Stimulated activated CD8-positive, alpha-beta memory T cell treated with anti-CD3 and anti-CD28 coated beads, Interleukin-7, amount 100 ng/mL, for 24 hours (primary cell): ENCODE data around the gene DAB2.
"Not testable (repeated sequence)": the region's sequence is repeated elsewhere in the genome, so short reads cannot be mapped to it uniquely, and the experiment has no call there.

Experiments used
- DNase-seq: peaks from one replicate; pipeline ENCODE4 v3.0.0-alpha.2; 2020; ENCODE audit warnings: low read depth

Gene DAB2

DNA sequence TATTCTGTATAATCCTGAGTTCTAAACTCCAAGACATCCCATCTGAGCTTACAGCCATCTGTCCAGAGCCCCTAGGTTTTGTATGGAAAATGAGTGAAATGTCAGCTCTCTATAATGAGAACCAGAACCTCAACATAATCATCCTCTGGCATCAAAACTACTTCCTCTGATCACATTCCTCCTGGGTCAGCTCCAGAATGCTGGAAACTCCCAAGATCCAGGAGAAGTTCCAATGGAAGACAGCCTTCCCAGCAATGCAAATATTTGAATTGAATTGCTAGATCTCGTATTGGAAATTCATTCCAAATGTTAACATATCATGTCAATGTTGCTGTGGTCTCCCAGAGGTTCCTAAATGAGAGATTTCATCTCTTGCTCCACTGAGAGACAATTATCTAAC lies 84.3 kb downstream of the DAB2 start:
- DNase-seq, result no peak

DNA sequence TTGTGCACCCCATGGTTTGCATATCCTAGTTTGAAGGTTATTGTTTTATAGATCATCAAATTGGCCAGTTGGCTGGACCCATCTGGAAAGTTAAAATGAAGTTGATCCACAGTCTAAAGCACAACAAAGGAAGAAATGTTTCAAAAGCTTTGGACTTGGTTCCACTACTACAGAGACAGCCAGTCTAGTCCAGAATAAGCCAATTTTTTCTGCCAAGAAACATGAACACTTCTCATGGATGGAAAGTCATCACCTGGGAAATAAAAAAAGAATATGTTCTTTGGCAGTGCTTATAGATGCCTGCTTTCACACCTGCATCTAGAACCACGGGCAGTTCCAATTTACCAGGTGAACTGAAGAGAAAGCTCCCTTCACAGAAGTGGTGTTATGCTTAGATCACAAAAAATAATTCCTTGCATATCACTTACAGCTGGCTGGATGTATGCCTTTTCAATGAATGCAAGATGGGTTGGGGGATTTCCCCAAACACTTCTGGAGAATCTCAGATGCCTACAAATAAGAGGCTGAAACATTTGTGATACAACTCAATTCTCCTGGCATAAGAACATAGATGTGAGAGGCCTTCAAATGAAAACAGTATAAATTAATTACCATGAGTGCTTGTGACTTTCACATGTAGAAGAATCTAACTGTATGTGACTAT lies 87.4 kb downstream of the DAB2 start:
- DNase-seq, result no peak

DNA sequence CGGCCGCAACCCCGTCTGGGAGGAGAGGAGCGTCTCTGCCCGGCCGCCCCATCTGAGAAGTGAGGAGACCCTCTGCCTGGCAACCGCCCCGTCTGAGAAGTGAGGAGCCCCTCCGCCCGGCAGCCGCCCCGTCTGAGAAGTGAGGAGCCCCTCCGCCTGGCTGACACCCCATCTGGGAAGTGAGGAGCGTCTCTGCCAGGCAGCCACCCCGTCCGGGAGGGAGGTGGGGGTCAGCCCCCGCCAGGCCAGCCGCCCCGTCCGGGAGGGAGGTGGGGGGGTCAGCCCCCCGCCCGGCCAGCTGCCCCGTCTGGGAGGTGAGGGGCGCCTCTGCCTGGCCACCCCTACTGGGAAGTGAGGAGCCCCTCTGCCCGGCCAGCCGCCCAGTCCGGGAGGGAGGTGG lies 90.5 kb downstream of the DAB2 start:
- DNase-seq, result not testable (repeated sequence)

DNA sequence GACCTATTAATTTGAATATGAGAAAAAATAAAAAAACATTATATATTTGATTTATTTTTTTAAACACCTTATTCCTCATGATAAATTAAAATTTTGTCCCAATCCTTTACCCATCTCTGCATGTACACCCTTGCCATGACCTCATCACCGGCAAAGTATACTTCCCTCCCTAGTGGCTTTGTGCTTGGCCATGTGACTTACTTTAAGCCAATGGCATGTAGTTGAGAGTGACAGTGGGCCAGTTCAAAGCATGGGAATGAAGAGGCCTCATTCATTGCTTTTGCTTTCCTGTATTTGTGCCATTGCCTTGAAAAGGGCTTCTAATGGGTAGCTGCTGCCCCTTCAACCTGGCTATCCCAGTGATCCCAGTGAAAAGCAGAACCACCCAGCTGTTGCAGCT lies 91.7 kb downstream of the DAB2 start:
- no peak for DNase-seq

DNA sequence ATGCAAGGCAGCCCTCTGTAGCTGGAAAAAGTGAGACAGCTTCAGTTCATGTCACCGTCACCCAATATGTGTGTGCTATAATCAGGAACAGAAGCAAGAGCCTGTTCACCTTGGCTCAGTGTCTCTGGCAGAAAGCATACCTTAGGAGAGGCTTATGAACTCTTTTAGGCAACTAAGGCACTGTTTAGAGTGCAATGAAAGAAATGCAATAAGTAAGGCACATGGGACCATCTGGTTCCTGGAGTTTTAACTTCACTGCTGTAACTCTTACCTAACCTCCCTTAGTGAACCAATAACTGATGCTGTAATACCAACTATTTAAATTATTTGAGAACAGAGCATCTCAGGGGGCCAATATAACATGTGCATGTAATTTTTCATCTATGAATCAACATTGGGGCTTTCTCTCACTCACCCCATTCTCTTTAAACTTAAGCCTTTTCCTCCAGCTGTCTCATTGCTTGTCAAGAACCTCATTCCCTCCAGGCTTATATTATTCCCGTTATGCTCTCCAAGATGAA lies 92.9 kb downstream of the DAB2 start:
- DNase-seq, result no peak

DNA sequence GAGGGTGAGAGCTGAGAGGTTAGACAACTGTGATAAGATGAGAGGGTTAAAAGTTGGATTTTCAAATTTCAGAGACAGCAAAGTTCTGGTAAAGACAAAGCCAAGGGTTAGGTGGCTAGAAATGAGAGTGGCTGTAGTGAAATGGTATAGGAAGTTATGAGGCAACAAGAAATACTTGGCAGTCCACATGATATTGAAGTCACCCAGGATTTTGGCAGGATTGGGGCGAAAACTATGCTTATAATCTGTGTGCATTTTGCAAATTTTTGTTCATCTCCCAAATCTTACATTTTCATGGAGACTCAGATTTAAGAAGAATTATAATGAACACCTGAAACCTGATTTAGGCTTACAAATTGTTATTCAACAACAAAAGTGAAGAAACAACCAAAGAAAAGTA lies 96.0 kb downstream of the DAB2 start:
- DNase-seq, result no peak

DNA sequence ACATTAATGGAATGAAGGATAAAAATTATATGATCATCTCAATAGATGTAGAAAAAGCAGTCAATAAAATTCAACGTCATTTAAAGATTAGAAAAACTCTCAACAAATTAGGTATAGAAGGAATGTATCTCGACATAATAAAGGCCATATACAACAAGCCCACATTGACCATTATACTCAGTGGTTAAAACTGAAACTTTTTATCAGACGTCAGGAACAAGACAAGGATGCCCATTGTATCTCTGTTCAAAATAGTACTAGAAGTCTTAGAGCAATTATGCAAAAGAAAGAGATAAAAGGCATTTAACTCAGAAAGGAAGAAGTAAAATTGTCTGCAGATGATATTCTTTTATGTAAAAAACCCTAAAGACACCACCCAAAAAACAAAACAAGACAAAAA lies 101.2 kb downstream of the DAB2 start:
- DNase-seq, result no peak
